OCI-LY7 (cell line): Measurements from ENCODE around the gene TMEM19.

Experiments
- EZH2phosphoT487 ChIP-seq: fragments of 200-600 bp; sonication (generic); IDR thresholded peaks from 2 replicates; pipeline ENCODE4 v1.6.1; 2018; ENCODE audit warnings: low read depth, borderline replicate concordance, mild to moderate bottlenecking, mixed run types, antibody characterized with exemption, low read length, moderate library complexity, mixed read lengths
- TF ChIP-seq, protein P1 (sequence below): fragments of 200-600 bp; sonication (generic); conservative IDR thresholded peaks from 2 replicates; pipeline ENCODE4 v1.5.1; 2014; ENCODE audit warnings: mild to moderate bottlenecking, antibody characterized with exemption, low read length, moderate library complexity, mixed read lengths

DNA sequence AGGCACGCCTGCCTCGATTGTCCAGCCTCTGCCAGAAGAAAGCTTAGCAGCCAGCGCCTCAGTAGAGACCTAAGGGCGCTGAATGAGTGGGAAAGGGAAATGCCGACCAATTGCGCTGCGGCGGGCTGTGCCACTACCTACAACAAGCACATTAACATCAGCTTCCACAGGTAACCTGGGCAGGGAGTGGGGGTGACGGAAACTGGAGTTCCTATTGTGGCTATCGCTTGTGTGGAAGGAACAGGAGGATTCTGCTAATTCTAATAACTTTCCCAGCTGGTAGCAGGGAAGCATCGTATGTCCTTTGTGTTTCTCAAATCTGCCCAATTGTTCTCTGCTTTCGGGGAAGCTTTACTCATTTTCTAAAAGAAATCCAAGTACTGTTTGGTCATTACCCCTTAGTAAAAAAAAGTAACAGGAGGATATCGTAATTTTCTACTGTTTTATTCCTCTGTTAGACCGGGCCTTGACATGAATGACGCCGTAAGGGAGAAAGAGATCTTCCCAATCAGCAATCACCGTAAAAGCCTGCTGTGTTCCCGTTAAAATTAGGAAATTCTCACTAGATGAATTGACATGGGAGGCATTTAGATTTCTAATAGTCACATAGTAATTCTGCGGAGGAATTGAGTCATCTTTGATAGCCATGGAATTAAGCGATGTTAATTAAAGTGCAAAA is 21.3 kb upstream of the TMEM19 start:
- TF ChIP-seq, protein P1, sequence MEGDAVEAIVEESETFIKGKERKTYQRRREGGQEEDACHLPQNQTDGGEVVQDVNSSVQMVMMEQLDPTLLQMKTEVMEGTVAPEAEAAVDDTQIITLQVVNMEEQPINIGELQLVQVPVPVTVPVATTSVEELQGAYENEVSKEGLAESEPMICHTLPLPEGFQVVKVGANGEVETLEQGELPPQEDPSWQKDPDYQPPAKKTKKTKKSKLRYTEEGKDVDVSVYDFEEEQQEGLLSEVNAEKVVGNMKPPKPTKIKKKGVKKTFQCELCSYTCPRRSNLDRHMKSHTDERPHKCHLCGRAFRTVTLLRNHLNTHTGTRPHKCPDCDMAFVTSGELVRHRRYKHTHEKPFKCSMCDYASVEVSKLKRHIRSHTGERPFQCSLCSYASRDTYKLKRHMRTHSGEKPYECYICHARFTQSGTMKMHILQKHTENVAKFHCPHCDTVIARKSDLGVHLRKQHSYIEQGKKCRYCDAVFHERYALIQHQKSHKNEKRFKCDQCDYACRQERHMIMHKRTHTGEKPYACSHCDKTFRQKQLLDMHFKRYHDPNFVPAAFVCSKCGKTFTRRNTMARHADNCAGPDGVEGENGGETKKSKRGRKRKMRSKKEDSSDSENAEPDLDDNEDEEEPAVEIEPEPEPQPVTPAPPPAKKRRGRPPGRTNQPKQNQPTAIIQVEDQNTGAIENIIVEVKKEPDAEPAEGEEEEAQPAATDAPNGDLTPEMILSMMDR: no peak
- no peak for TF ChIP-seq EZH2phosphoT487
